COLO668 (cell line): Measurements from ENCODE around the gene ANO8.

Source experiments
- DNase-seq: peaks from one replicate; lab custom pipeline; 2025; ENCODE audit not compliant: unreplicated experiment; lab: John Stamatoyannopoulos, UW

The ANO8 gene

DNA sequence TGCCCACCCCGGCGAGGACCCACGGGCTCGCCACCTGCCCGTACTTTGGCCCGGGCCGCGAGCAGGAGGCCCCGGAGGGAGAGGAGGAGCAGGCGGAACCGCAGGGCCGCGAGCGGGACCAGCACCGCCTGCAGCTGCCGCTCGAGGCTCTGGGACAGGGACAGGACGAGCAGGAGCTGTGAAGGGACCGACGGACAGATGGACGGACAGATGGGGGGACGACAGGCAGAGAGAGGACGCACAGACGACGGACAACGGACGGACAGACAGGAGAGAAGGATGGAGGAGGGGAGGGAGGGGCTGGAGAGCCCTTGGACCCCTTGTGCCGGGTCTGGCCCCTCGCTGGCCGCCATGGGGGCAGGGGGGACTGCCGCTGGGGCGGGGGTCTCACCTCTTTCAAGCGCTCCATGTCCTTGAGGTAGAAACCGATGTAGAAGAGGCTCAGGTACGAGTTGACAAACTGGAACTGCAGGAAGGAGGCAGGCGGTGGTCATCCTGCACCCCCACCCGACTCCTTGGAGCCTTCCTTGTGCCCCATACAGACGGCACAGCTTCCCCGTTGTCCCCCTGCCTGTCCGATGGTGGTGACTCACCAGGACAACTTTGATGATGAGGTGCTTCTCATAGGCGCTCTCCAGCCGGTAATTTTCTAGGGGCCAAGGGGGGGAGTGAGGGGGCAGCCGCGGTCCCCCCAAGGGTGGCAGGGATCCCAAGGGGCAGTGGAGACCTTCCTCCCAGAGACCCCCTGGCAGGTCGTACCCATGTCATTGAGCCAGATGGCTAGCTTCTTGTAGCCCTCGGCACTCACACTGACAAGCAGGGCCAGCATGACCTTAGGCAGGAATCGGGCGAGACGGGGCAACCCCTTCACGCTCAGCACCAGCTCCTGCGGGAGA lies 5.0 kb downstream of the ANO8 start:
- DNase-seq = no peak

GRCh38 chr19:17328517-17329365 lies 5.9 kb downstream of the ANO8 start:
- DNase-seq = no peak

DNA sequence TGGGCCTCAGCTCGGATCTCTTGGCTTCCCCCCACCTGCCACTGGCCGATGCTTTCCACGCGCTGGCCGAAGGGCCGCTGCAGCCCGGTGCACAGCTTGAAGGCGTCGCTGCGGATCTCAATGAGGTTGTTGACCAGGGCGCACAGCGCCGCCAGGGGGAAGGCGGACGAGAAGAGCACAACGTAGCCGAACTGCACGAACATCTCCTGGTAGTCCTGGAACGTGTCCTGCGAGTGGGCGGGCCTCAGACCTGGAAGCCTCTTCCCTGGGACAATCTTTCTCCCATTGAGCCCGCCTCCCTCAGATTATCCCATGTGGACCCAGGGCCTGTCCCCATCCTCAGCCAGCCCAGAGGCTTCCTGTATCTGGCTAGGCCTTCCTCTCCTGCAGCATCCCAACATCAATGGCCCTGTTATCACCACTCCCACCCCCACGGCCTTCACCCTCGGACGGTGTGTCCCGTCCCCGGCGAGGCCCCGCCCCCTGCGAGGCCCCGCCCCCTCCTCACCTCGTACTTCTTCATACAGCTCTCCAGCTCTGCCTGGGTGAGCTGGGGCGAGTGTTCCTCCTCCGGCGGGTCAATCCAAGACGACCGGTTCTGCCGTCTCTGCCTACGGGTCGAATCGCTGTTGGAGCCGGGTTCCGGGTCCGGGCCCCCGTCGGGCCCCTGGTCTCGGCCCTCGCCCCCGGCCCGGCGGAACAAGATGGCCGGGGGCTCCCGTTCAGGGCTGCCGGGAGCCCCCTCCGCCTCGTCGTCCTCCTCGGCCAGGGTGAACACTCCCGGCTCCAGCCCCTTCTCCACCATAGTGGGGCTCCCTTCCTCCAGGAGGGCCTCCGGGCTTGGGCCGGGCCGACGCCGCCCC lies 6.8 kb downstream of the ANO8 start:
- DNase-seq = peak; percentile 15

DNA sequence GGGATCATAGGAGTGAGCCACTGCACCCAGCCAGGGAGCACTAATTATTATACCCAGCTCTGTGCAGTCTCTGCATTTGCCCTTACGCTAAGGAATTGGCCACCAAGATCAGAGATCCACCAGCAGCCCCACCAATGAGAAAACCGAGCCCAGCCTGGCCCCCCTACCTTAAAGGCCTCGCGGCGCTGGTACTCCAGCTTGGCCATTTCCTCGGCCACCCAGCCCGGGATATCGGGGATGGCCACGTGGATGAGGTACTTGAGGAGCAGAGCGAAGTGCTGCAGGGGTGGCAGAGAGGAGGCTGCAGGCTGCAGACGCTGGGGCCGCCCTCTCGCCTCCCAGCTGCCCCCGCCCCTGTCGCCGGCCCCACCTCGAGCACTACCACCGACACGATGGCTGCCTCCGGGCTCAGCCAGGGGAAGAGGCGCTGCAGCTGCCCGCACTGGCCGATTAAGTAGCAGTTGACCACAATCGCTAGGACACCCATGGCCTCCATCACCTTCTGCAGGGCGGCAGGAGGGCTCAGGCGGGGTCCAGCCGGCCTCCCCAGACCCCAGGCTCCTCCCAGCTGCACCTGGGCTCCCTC lies 7.5 kb downstream of the ANO8 start:
- no peak for DNase-seq

- no peak for DNase-seq
These were observed 8.1 kb downstream of the ANO8 start for GRCh38 chr19:17326595-17326966.

- no peak for DNase-seq
These were observed 8.6 kb downstream of the ANO8 start for GRCh38 chr19:17325881-17326594.

GRCh38 chr19:17325133-17325532 lies 9.5 kb downstream of the ANO8 start:
- no peak for DNase-seq

GRCh38 chr19:17324357-17325114 lies 10.1 kb downstream of the ANO8 start:
- DNase-seq = no peak

DNA sequence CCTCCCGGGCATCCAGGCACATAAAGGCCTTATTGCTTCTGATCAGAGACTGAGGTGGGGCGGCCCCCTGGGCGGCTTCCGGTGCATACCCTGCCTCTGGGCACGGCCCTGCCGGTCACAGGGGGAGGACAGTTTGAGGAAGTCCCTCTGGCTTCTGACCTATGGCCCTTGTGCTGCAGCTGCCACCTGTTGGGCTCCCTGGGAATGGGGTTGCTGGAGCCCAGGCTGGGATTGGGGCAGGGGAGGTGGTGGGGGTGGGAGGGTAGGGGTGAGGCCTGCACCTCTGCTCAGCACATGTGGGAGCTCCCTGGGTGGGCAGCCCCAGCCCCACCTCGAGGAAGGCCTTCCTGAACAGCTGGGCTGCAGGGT lies 10.7 kb downstream of the ANO8 start:
- DNase-seq = no peak

- DNase-seq = no peak
These were observed 11.2 kb downstream of the ANO8 start for GRCh38 chr19:17323300-17323963.

DNA sequence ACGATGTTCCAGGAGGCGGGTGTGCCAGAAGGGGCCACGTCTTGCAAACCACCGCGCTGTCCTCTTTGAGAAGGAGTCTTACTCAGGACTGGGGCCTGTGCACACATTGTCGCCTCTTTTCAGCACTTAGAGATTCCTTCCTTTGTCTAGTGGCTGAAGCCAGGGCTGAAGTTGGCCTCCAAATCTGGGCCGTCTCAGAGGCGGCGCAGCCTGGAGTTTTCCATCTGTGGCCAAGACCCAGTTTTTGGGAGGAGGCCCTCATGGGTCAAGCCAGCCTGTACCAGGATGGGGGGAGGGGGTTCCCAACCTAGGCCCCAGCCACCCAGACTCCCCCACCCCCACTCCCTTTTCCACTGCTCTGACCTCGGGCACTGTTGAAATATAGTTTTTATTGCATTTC lies 11.8 kb downstream of the ANO8 start:
- no peak for DNase-seq

- DNase-seq = no peak
These were observed 12.8 kb downstream of the ANO8 start for GRCh38 chr19:17321655-17322489.

DNA sequence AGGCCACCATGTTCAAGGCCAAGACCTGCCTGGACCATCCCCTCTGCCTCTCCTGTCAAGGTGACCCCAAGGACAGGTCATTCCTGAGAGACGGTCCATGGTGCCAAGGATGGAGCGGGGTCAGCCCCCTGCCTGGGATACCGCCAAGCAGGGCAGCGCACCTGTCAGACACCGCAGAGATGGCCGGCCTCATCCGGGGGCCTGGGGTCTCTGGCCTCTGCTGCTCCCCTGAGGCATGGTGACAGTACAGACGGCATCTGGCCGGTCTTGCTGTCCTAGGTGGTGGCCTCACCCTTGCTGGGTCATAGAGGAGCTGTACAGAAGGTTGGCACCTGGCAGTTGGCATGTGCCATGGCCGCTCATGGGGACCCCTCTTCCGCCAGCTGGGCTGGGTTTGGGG lies 14.2 kb downstream of the ANO8 start:
- DNase-seq = no peak

DNA sequence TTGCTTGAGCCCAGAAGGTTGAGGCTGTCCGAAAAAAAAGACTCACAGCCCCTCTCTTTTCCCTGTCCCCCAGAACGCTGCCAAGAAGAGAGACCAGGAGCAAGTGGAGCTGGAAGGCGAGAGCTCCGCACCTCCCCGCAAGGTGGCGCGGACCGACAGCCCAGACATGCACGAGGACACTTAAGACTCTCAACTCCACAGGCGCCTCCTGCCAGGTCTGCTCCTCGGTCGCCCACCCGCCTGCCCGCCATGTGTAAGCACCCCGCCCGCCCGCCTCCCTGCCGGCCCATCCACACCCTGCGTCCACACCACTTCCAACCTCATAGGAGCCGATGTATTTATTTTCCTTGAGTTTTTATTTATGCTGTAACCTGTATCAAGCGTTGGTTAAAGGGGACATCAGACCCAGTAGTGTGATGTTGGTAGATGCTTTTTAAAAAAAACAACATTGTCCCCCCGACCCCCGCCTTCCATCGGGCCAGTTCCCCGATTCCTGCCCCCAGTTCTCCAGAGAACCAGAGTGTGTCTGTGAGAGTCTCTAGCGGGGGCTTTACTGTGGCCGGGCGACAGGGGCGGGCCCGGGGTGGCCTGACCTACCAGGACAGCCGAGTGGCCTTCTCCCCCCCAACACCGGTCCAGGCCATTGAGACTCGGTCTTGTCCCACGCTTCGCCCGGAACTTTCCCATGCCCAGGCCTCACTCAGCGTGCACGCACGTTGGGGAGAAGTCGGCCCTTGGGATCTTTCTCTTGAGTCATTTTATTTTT lies 15.0 kb downstream of the ANO8 start:
- no peak for DNase-seq

DNA sequence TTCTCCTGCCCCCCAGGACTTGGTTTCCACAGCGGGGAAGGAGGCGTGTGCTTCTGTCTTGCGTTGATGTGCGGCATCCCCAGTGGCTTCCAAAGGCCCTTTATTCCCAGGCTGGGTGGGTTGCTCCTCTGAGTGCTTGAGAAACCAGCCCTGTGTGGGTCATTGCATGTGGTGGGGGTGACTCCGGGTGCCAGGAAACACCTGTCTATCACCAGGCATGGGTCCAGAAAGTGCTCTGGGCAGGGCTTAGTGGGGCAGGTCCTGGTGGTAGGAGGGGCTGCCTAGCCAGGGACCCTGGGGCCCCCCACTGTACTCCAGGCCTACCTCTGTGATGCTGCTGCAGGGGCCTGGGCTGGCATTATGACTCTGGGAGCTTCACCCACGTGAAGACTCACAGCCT lies 15.7 kb downstream of the ANO8 start:
- DNase-seq = no peak

- no peak for DNase-seq
These were observed 20.6 kb downstream of the ANO8 start for GRCh38 chr19:17314007-17314593.
